GM12878 (cell line): ENCODE results near the gene ZNF22.

ENCODE experiments used
- BMI1 ChIP-seq: fragments of 450-650 bp; IDR thresholded peaks from 2 replicates; pipeline ENCODE4 v1.6.1; 2016; ENCODE audit warnings: mild to moderate bottlenecking, moderate library complexity, borderline replicate concordance
- CEBPB ChIP-seq, 2 experiments: fragments of 150-350 bp in 1 of 2; IDR thresholded peaks; 2 replicates each; pipeline ENCODE4 v1.6.1; 2012 to 2014; ENCODE audit warnings: low read depth in 2 of 2, low read length in 2 of 2, borderline replicate concordance in 1 of 2, inconsistent platforms in 1 of 2
- CTCF ChIP-seq, 3 experiments: IDR thresholded peaks in 2 of 3; conservative IDR thresholded peaks in 1 of 3; 2 replicates each; pipeline ENCODE4 v1.5.1; 2011; ENCODE audit warnings: low read depth in 3 of 3, low read length in 3 of 3, mild to moderate bottlenecking in 3 of 3, control low read depth in 2 of 3, moderate library complexity in 2 of 3, inconsistent platforms in 1 of 3, mixed read lengths in 1 of 3; ENCODE audit not compliant: control insufficient read depth in 2 of 3, insufficient read depth in 1 of 3; ENCODE audit errors: extremely low read depth in 1 of 3
- ETV6 ChIP-seq, 2 experiments: fragments of 450-650 bp in 1 of 2; IDR thresholded peaks in 1 of 2; conservative IDR thresholded peaks in 1 of 2; 2 replicates each; pipeline ENCODE4 v1.6.1; 2014; ENCODE audit warnings: antibody characterized with exemption in 1 of 2, borderline replicate concordance in 1 of 2, low read depth in 1 of 2, mild to moderate bottlenecking in 1 of 2, moderate library complexity in 1 of 2
- EZH2 ChIP-seq: IDR thresholded peaks from 2 replicates; pipeline ENCODE4 v1.6.1; 2012; ENCODE audit warnings: low read depth, mild to moderate bottlenecking, control low read depth, inconsistent platforms, low read length, borderline replicate concordance; ENCODE audit not compliant: control insufficient read depth
- POLR2A ChIP-seq: IDR thresholded peaks from 2 replicates; pipeline ENCODE4 v1.6.1; 2011; ENCODE audit warnings: low read depth, mild to moderate bottlenecking, low read length
- ZSCAN29 ChIP-seq: fragments of 450-650 bp; IDR thresholded peaks from 2 replicates; pipeline ENCODE4 v1.6.1; 2017; ENCODE audit warnings: mild to moderate bottlenecking, moderate library complexity
- TF ChIP-seq, protein P1 (sequence below): fragments of 450-650 bp; IDR thresholded peaks from 2 replicates; pipeline ENCODE4 v1.6.1; 2017; ENCODE audit warnings: borderline replicate concordance

- no peak for TF ChIP-seq ZSCAN29
- TF ChIP-seq ETV6 (conservative IDR thresholded peaks at IDR 0.05 in 1 of 2, IDR thresholded peaks at IDR 0.05 in 1 of 2; ENCODE audit: borderline replicate concordance in 1 of 2, low read depth in 1 of 2): no peak
- no peak for TF ChIP-seq CTCF (IDR thresholded peaks at IDR 0.05 in 2 of 3, conservative IDR thresholded peaks at IDR 0.05 in 1 of 3; ENCODE audit: control insufficient read depth in 2 of 3, extremely low read depth in 1 of 3, insufficient read depth in 1 of 3, low read depth in 3 of 3, low read length in 3 of 3)
- TF ChIP-seq POLR2A: no peak
- no peak for TF ChIP-seq CEBPB (IDR thresholded peaks at IDR 0.05; ENCODE audit: borderline replicate concordance in 1 of 2, low read depth in 2 of 2, low read length in 2 of 2)
- no peak for TF ChIP-seq BMI1
- no peak for TF ChIP-seq EZH2
- TF ChIP-seq, protein P1, sequence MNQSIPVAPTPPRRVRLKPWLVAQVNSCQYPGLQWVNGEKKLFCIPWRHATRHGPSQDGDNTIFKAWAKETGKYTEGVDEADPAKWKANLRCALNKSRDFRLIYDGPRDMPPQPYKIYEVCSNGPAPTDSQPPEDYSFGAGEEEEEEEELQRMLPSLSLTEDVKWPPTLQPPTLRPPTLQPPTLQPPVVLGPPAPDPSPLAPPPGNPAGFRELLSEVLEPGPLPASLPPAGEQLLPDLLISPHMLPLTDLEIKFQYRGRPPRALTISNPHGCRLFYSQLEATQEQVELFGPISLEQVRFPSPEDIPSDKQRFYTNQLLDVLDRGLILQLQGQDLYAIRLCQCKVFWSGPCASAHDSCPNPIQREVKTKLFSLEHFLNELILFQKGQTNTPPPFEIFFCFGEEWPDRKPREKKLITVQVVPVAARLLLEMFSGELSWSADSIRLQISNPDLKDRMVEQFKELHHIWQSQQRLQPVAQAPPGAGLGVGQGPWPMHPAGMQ: no peak
Measured at GRCh38 chr10:44972874-44973306, 27.8 kb upstream of the ZNF22 start.
